HG03565 (cell line): ENCODE results near the gene HLF.

Source experiments
- ATAC-seq: cut with Tn5 transposase; IDR thresholded peaks from one replicate; pipeline ENCODE4 v1.9.1; 2021; ENCODE audit warnings: mild to moderate bottlenecking, moderate library complexity; ENCODE audit not compliant: unreplicated experiment

HLF gene

GRCh38 chr17:55254375-55254774, 10.4 kb upstream of the HLF start:
- no peak for ATAC-seq

- ATAC-seq = no peak
Observed at GRCh38 chr17:55258578-55259135, 6.1 kb upstream of the HLF start.

GRCh38 chr17:55259684-55260111, 5.1 kb upstream of the HLF start:
- ATAC-seq = no peak

- no peak for ATAC-seq
Observed at GRCh38 chr17:55261311-55261710, 3.4 kb upstream of the HLF start.

- ATAC-seq = no peak
Observed at GRCh38 chr17:55263569-55264277, 1.0 kb upstream of the HLF start.

- ATAC-seq = no peak
Observed at GRCh38 chr17:55264278-55264644, 499 bp upstream of the HLF start.

- ATAC-seq = no peak
Observed at GRCh38 chr17:55265311-55266021, 706 bp downstream of the HLF start.

- ATAC-seq = no peak
Observed at GRCh38 chr17:55266051-55266957, 1.5 kb downstream of the HLF start.

GRCh38 chr17:55266958-55267688, 2.4 kb downstream of the HLF start:
- ATAC-seq = no peak

- ATAC-seq = no peak
Observed at GRCh38 chr17:55267777-55268648, 3.3 kb downstream of the HLF start.

GRCh38 chr17:55268649-55269480, 4.1 kb downstream of the HLF start:
- no peak for ATAC-seq

- no peak for ATAC-seq
Observed at GRCh38 chr17:55269894-55270293, 5.1 kb downstream of the HLF start.

- ATAC-seq = no peak
Observed at GRCh38 chr17:55271223-55271571, 6.4 kb downstream of the HLF start.

- ATAC-seq = no peak
Observed at GRCh38 chr17:55271958-55272710, 7.4 kb downstream of the HLF start.

GRCh38 chr17:55272711-55273578, 8.2 kb downstream of the HLF start:
- ATAC-seq = no peak

- ATAC-seq = no peak
Observed at GRCh38 chr17:55273579-55274354, 9.0 kb downstream of the HLF start.
